ENCODE measurements around the gene GREB1L. TPM values are rescaled to one million over a fixed set of nuclear protein-coding genes. Genes with fewer than 3 reads are reported as not detected.
"Not testable (repeated sequence)": the region's sequence is repeated elsewhere in the genome, so short reads cannot be mapped to it uniquely, and the experiment has no call there.

The GREB1L gene
- polyA plus RNA-seq, 1 donor (not counting 4 experiments of a cell fraction or from before 2014, with no cell fraction given): 5.5 TPM

DNA sequence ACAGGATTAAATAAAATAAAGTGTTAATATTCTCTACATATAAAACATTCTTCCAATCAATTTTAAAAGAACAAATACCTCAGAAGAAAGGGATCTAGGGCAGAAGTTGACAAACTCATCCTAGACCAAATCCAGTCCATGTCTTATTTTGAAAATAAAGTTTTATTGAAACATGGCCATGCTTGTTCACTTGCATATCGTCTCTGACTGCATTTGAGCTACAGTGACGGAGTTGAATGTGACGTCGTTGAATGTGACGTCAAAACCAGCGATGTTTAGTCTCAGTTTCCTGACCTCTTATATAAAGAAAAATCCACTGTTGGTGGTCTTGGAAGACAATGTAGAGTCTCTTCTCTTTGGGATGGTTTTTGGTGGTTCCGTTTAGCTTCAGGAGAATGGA lies 33.6 kb downstream of the GREB1L start:
- H3K9me3 ChIP-seq (ENCODE audit: control insufficient read depth, low read depth, low read length): no peaks in the 10 kb centered on the region
- H4K20me1 ChIP-seq (ENCODE audit: control insufficient read depth, extremely low read depth, insufficient read depth, low read length): no peaks in the 10 kb centered on the region
- H3K27ac ChIP-seq (ENCODE audit: control insufficient read depth, insufficient read depth, low read length): no peak overlapping the region
- H3K27me3 ChIP-seq (ENCODE audit: control insufficient read depth, extremely low read depth, insufficient read depth, low read length): no peaks in the 10 kb centered on the region
- no peaks in the 10 kb centered on the region for H3K9me1 ChIP-seq (ENCODE audit: control insufficient read depth, extremely low read depth, insufficient read depth, low read length)
- H2AFZ ChIP-seq (ENCODE audit: control insufficient read depth, low read length): no peak overlapping the region
- H3K9ac ChIP-seq (ENCODE audit: control insufficient read depth, extremely low read depth, insufficient read depth, low read length): no peak overlapping the region
- no peak overlapping the region for H3K4me2 ChIP-seq (ENCODE audit: control insufficient read depth, extremely low read depth, insufficient read depth, low read depth, low read length)
- FAIRE-seq (no peak), DNase-seq (ENCODE audit: low read depth, low spot score) (no peak)
- no peaks in the 10 kb centered on the region for H3K4me1 ChIP-seq (ENCODE audit: control insufficient read depth, extremely low read depth, insufficient read depth, low read length)
- dilution Hi-C loops (cut with MboI; ENCODE audit: extremely low pct_ligation_motif_present, low sequenced_read_pairs): no loop called here
- no peaks in the 10 kb centered on the region for H3K36me3 ChIP-seq (ENCODE audit: control insufficient read depth in 2 of 2, extremely low read depth in 1 of 2, insufficient read depth in 2 of 2, low read length in 2 of 2)
- no peaks in the 10 kb centered on the region for H3K79me2 ChIP-seq (ENCODE audit: control insufficient read depth, insufficient read depth, low read length)
- no peak overlapping the region for H3K4me3 ChIP-seq (ENCODE audit: control insufficient read depth in 2 of 3, extremely low read depth in 1 of 3, insufficient read depth in 2 of 3, low read depth in 1 of 3, low read length in 3 of 3)
- no peak for TF ChIP-seq EZH2 (IDR thresholded peaks at IDR 0.05; ENCODE audit: low read length)

DNA sequence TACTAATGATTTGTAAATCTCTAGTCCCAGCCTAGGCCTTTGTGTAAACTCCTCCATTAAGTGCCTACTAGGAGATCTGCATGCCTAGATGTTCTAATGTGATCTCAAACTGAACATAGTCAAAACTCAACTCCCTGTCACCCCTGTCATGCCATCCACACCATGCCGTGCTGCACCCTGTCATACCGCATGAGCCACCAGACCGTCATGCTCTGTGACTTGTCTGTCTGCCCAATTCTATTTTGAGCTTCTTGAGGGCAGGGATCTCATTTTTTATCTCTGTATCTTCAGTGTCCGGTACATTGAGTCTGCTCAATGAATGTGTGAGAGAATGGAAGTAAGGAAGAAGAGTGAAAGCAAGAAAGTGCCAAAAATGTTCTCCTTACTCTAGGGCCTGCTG lies 35.5 kb downstream of the GREB1L start:
- H3K27me3 ChIP-seq (ENCODE audit: control insufficient read depth, extremely low read depth, insufficient read depth, low read length): no peaks in the 10 kb centered on the region
- FAIRE-seq: no peak
- H3K36me3 ChIP-seq (ENCODE audit: control insufficient read depth in 2 of 2, extremely low read depth in 1 of 2, insufficient read depth in 2 of 2, low read length in 2 of 2): no peaks in the 10 kb centered on the region
- dilution Hi-C loops (cut with MboI; ENCODE audit: extremely low pct_ligation_motif_present, low sequenced_read_pairs): no loop called here
- DNase-seq (ENCODE audit: low read depth, low spot score): no peak
- H3K9ac ChIP-seq (ENCODE audit: control insufficient read depth, extremely low read depth, insufficient read depth, low read length): no peak overlapping the region
- no peaks in the 10 kb centered on the region for H3K79me2 ChIP-seq (ENCODE audit: control insufficient read depth, insufficient read depth, low read length)
- H3K9me1 ChIP-seq (ENCODE audit: control insufficient read depth, extremely low read depth, insufficient read depth, low read length): no peaks in the 10 kb centered on the region
- no peaks in the 10 kb centered on the region for H3K9me3 ChIP-seq (ENCODE audit: control insufficient read depth, low read depth, low read length)
- no peak for TF ChIP-seq EZH2 (IDR thresholded peaks at IDR 0.05; ENCODE audit: low read length)
- TF ChIP-seq, protein P1, sequence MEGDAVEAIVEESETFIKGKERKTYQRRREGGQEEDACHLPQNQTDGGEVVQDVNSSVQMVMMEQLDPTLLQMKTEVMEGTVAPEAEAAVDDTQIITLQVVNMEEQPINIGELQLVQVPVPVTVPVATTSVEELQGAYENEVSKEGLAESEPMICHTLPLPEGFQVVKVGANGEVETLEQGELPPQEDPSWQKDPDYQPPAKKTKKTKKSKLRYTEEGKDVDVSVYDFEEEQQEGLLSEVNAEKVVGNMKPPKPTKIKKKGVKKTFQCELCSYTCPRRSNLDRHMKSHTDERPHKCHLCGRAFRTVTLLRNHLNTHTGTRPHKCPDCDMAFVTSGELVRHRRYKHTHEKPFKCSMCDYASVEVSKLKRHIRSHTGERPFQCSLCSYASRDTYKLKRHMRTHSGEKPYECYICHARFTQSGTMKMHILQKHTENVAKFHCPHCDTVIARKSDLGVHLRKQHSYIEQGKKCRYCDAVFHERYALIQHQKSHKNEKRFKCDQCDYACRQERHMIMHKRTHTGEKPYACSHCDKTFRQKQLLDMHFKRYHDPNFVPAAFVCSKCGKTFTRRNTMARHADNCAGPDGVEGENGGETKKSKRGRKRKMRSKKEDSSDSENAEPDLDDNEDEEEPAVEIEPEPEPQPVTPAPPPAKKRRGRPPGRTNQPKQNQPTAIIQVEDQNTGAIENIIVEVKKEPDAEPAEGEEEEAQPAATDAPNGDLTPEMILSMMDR (optimal IDR thresholded peaks at IDR 0.05 in 1 of 3, IDR thresholded peaks at IDR 0.05 in 1 of 3, conservative IDR thresholded peaks at IDR 0.05 in 1 of 3; ENCODE audit: extremely low read depth in 1 of 3, insufficient read depth in 2 of 3, low read length in 3 of 3): no peak
- no peaks in the 10 kb centered on the region for H4K20me1 ChIP-seq (ENCODE audit: control insufficient read depth, extremely low read depth, insufficient read depth, low read length)
- H3K27ac ChIP-seq (ENCODE audit: control insufficient read depth, insufficient read depth, low read length): no peak overlapping the region
- H3K4me1 ChIP-seq (ENCODE audit: control insufficient read depth, extremely low read depth, insufficient read depth, low read length): no peaks in the 10 kb centered on the region
- no peak overlapping the region for H3K4me3 ChIP-seq (ENCODE audit: control insufficient read depth in 2 of 3, extremely low read depth in 1 of 3, insufficient read depth in 2 of 3, low read depth in 1 of 3, low read length in 3 of 3)
- no peak overlapping the region for H2AFZ ChIP-seq (ENCODE audit: control insufficient read depth, low read length)
- H3K4me2 ChIP-seq (ENCODE audit: control insufficient read depth, extremely low read depth, insufficient read depth, low read depth, low read length): no peak overlapping the region

DNA sequence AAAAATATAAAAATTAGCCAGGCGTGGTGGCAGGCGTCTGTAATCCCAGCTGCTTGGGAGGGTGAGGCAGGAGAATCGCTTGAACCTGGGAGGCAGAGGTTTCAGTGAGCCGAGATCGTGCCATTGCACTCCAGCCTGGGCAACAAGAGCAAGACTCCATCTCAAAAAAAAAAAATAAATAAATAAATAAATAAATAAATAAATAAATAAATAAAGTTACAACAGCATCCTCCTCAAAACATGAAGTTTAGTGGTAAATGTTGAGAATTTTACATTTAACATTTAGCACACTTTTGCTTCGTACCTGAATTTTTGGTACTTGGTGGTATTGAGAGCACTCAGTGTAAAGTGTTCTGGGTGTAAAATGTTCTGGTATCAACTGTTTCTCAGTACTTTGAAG lies 36.2 kb downstream of the GREB1L start:
- FAIRE-seq; H3K4me3 ChIP-seq (ENCODE audit: control insufficient read depth in 2 of 3, extremely low read depth in 1 of 3, insufficient read depth in 2 of 3, low read depth in 1 of 3, low read length in 3 of 3): not testable (repeated sequence)

More for the DNA sequence above, 36.2 kb downstream of the GREB1L start:
- H3K4me1 ChIP-seq (ENCODE audit: control insufficient read depth, extremely low read depth, insufficient read depth, low read length); H3K79me2 ChIP-seq (ENCODE audit: control insufficient read depth, insufficient read depth, low read length); H2AFZ ChIP-seq (ENCODE audit: control insufficient read depth, low read length); H4K20me1 ChIP-seq (ENCODE audit: control insufficient read depth, extremely low read depth, insufficient read depth, low read length); H3K27me3 ChIP-seq (ENCODE audit: control insufficient read depth, extremely low read depth, insufficient read depth, low read length); H3K36me3 ChIP-seq (ENCODE audit: control insufficient read depth in 2 of 2, extremely low read depth in 1 of 2, insufficient read depth in 2 of 2, low read length in 2 of 2); H3K9me1 ChIP-seq (ENCODE audit: control insufficient read depth, extremely low read depth, insufficient read depth, low read length); H3K27ac ChIP-seq (ENCODE audit: control insufficient read depth, insufficient read depth, low read length); dilution Hi-C loops (cut with MboI; ENCODE audit: extremely low pct_ligation_motif_present, low sequenced_read_pairs); H3K4me2 ChIP-seq (ENCODE audit: control insufficient read depth, extremely low read depth, insufficient read depth, low read depth, low read length); H3K9ac ChIP-seq (ENCODE audit: control insufficient read depth, extremely low read depth, insufficient read depth, low read length); H3K9me3 ChIP-seq (ENCODE audit: control insufficient read depth, low read depth, low read length); DNase-seq (ENCODE audit: low read depth, low spot score): not testable (repeated sequence)

Data from keratinocyte (primary cell).